ENCODE measurements around the gene NAP1L1. TPM values are rescaled to one million over a fixed set of nuclear protein-coding genes. Genes with fewer than 3 reads are reported as not detected.

NAP1L1 gene
- total RNA-seq, 2 experiments from 2014 or later: 348 to 904 TPM

- TF ChIP-seq EZH2phosphoT487 (IDR thresholded peaks at IDR 0.05; ENCODE audit: borderline replicate concordance, low read depth, low read length) (no peak), CTCF (conservative IDR thresholded peaks at IDR 0.05; ENCODE audit: low read length) (no peak)
- Histone ChIP-seq H3K4me3 (ENCODE audit: low read depth, low read length, poor library complexity, severe bottlenecking) (peak overlapping the region; percentile 71), H2AFZ (ENCODE audit: low read length) (peak overlapping the region; percentile 89), H3K27ac (ENCODE audit: low read depth, low read length, poor library complexity, severe bottlenecking) (no peak overlapping the region), H3K9me3 (ENCODE audit: low read length) (no peaks in the 10 kb centered on the region), H3K79me2 (ENCODE audit: insufficient read depth, low read depth, low read length) (no peaks in the 10 kb centered on the region), H3K4me1 (ENCODE audit: insufficient read depth, low read length, poor library complexity, severe bottlenecking) (peaks cover 28% of the 10 kb centered on the region), H3K36me3 (ENCODE audit: insufficient read depth, low read length) (no peaks in the 10 kb centered on the region), H4K20me1 (ENCODE audit: insufficient read depth, low read length) (no peaks in the 10 kb centered on the region), H3K9me2 (ENCODE audit: insufficient read depth, low read length) (no peaks in the 10 kb centered on the region), H3K4me2 (ENCODE audit: low read length) (peak overlapping the region; percentile 67)
- POLR2A ChIA-PET: interaction anchor here (0.7 to 1.7 kb wide), 8 partner anchors 212 to 545 kb away, joined by 3 to 6 read pairs (median 3); partner anchors contain the start of gene BBS10
- DNase-seq (ENCODE audit: low spot score): no peak
- intact Hi-C loops (cut with micrococcal nuclease; ENCODE audit: unreplicated experiment): loop anchor here (1.0 to 5.0 kb wide), 9 partner anchors 71 to 544 kb away; partner anchors contain the start of gene KRR1
- BruUV-seq (replicated peaks): no TSS peak
- CTCF ChIA-PET (ENCODE audit: unreplicated experiment): interaction anchor here (1.0 to 1.4 kb wide), 4 partner anchors 11 to 504 kb away, joined by 3 to 5 read pairs (median 4); no protein-coding TSS in a partner anchor
Observed at GRCh38 chr12:76031081-76031413, 53.4 kb downstream of the NAP1L1 start.

- Histone ChIP-seq H3K27ac (ENCODE audit: low read depth, low read length, poor library complexity, severe bottlenecking) (no peak overlapping the region), H2AFZ (ENCODE audit: low read length) (peak overlapping the region; percentile 89), H3K79me2 (ENCODE audit: insufficient read depth, low read depth, low read length) (no peaks in the 10 kb centered on the region), H3K9me3 (ENCODE audit: low read length) (no peaks in the 10 kb centered on the region), H4K20me1 (ENCODE audit: insufficient read depth, low read length) (no peaks in the 10 kb centered on the region), H3K36me3 (ENCODE audit: insufficient read depth, low read length) (no peaks in the 10 kb centered on the region), H3K9me2 (ENCODE audit: insufficient read depth, low read length) (no peaks in the 10 kb centered on the region), H3K4me2 (ENCODE audit: low read length) (peak overlapping the region; percentile 67), H3K4me3 (ENCODE audit: low read depth, low read length, poor library complexity, severe bottlenecking) (peak overlapping the region; percentile 71), H3K4me1 (ENCODE audit: insufficient read depth, low read length, poor library complexity, severe bottlenecking) (peaks cover 28% of the 10 kb centered on the region)
- CTCF ChIA-PET (ENCODE audit: unreplicated experiment): interaction anchor here (0.7 to 1.1 kb wide), 3 partner anchors 10 to 246 kb away, joined by 3 read pairs; no protein-coding TSS in a partner anchor
- intact Hi-C loops (cut with micrococcal nuclease; ENCODE audit: unreplicated experiment): loop anchor here (1.0 to 5.0 kb wide), 9 partner anchors 70 to 543 kb away; partner anchors contain the start of gene KRR1
- POLR2A ChIA-PET: interaction anchor here (0.7 to 1.7 kb wide), 6 partner anchors 211 to 620 kb away, joined by 3 to 5 read pairs (median 3); no protein-coding TSS in a partner anchor
- TF ChIP-seq EZH2phosphoT487 (IDR thresholded peaks at IDR 0.05; ENCODE audit: borderline replicate concordance, low read depth, low read length) (no peak), CTCF (conservative IDR thresholded peaks at IDR 0.05; ENCODE audit: low read length) (no peak)
- BruUV-seq (replicated peaks): no TSS peak
- DNase-seq (ENCODE audit: low spot score): peak; percentile 49
Observed at GRCh38 chr12:76030341-76031080, 54.0 kb downstream of the NAP1L1 start.

Data from OCI-LY7 (cell line).